Duodenal mucosa (tissue), 2 donors: ENCODE results near the gene CALN1.

Experiments
- H3K27ac ChIP-seq: one replicate; pipeline ENCODE4 v1.7.0; 2013; ENCODE audit warnings: low read depth, low read length
- H3K27me3 ChIP-seq, 2 donors: one replicate each; pipeline ENCODE4 v1.7.0; 2013; ENCODE audit warnings: low read length in 2 of 2, control low read depth in 1 of 2; ENCODE audit not compliant: insufficient read depth in 2 of 2, control insufficient read depth in 1 of 2
- H3K36me3 ChIP-seq, 2 donors: one replicate each; pipeline ENCODE4 v1.7.0; 2013; ENCODE audit warnings: low read length in 2 of 2, control low read depth in 1 of 2; ENCODE audit not compliant: insufficient read depth in 2 of 2, control insufficient read depth in 1 of 2
- H3K4me1 ChIP-seq, 2 donors: one replicate each; pipeline ENCODE4 v1.7.0; 2013; ENCODE audit warnings: low read length in 2 of 2, control low read depth in 1 of 2; ENCODE audit not compliant: insufficient read depth in 2 of 2, control insufficient read depth in 1 of 2
- H3K4me3 ChIP-seq, 2 donors: one replicate each; pipeline ENCODE4 v1.7.0; 2013; ENCODE audit warnings: low read length in 2 of 2, low read depth in 1 of 2
- H3K9ac ChIP-seq, 2 donors: one replicate each; pipeline ENCODE4 v1.7.0; 2013; ENCODE audit warnings: low read length in 2 of 2, low read depth in 1 of 2
- H3K9me3 ChIP-seq, 2 donors: one replicate each; pipeline ENCODE4 v1.7.0; 2013; ENCODE audit warnings: low read length in 2 of 2, control low read depth in 1 of 2; ENCODE audit not compliant: control insufficient read depth in 1 of 2

The CALN1 gene

DNA sequence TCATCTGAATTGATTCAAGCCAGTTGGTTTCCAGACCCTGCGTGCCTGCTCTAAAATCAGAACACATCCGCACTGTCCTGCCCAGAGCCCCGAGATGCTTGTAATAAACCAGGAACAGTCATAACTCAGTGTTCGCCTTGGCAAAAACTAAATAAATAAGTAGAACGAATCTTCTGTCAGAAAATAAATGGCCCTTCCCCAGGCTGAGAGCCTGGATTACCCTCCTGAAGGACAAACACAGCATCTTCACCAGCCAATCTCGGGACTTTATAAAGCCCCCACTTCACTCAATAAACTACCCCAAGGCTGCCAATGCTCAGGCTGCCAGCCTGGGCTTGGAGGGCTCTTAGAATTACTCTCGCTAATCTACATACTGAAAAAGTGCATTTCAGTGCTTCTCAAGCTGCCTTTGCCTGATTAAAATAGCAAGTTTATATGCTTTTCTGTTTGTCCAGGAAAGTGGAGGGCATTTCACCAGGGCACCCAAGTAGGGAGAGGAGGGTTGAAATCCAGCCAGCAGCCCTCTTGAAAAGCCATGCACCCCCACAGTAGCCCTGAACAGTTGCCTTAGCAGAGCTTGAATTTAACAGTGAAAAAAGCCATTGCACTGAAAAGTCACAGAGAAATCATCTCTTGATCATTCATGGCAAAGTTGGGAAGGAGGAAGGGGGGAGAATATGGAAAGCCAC is 136.6 kb downstream of the CALN1 start:
- no peak overlapping the region for H3K4me3 ChIP-seq
- no peaks in the 10 kb centered on the region for H3K4me1 ChIP-seq
- no peak overlapping the region for H3K9ac ChIP-seq
- no peaks in the 10 kb centered on the region for H3K27me3 ChIP-seq
- H3K27ac ChIP-seq = no peak overlapping the region
- no peaks in the 10 kb centered on the region for H3K36me3 ChIP-seq
- H3K9me3 ChIP-seq = peaks cover 17 to 26% of the 10 kb centered on the region in 2 donors

GRCh38 chr7:72272479-72272878 is 139.7 kb downstream of the CALN1 start:
- Histone ChIP-seq H3K9me3 (peaks cover 13 to 14% of the 10 kb centered on the region in 2 donors), H3K9ac (no peak overlapping the region), H3K27ac (no peak overlapping the region), H3K27me3 (no peaks in the 10 kb centered on the region), H3K4me3 (no peak overlapping the region), H3K4me1 (no peaks in the 10 kb centered on the region), H3K36me3 (no peaks in the 10 kb centered on the region)

GRCh38 chr7:72268796-72269195 is 143.3 kb downstream of the CALN1 start:
- Histone ChIP-seq H3K36me3 (no peaks in the 10 kb centered on the region), H3K9ac (no peak overlapping the region), H3K4me3 (no peak overlapping the region), H3K4me1 (no peaks in the 10 kb centered on the region), H3K9me3 (peaks cover 4 to 5% of the 10 kb centered on the region in 2 donors), H3K27me3 (no peaks in the 10 kb centered on the region), H3K27ac (no peak overlapping the region)

DNA sequence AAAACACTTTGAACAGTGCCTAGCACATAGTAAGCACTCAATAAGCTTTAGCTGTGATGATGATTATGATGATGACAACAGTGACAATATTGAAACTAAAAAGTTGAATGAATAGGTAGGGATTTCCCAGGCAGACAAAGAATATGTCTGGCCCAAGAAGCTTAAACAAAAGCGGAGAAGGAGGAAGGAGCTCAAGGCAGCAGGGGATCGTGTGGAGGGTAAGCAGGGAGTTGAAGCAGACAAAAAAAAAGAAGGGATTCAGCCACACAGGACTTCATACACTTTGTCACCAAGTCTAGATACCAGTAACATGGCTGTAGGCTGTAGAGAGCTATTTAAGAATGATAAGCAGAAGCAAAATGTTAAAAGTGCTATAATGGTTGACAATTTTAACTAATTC is 144.0 kb downstream of the CALN1 start:
- no peak overlapping the region for H3K9ac ChIP-seq
- no peak overlapping the region for H3K27ac ChIP-seq
- no peaks in the 10 kb centered on the region for H3K4me1 ChIP-seq
- H3K27me3 ChIP-seq = no peaks in the 10 kb centered on the region
- H3K9me3 ChIP-seq = peaks cover 4 to 5% of the 10 kb centered on the region in 2 donors
- H3K4me3 ChIP-seq = no peak overlapping the region
- no peaks in the 10 kb centered on the region for H3K36me3 ChIP-seq

GRCh38 chr7:72267291-72267800 is 144.8 kb downstream of the CALN1 start:
- Histone ChIP-seq H3K9me3 (peaks cover 2 to 5% of the 10 kb centered on the region in 2 donors), H3K27ac (no peak overlapping the region), H3K9ac (no peak overlapping the region), H3K4me1 (no peaks in the 10 kb centered on the region), H3K4me3 (no peak overlapping the region), H3K36me3 (no peaks in the 10 kb centered on the region), H3K27me3 (no peaks in the 10 kb centered on the region)

- Histone ChIP-seq H3K27ac (no peak overlapping the region), H3K4me1 (no peaks in the 10 kb centered on the region), H3K27me3 (no peaks in the 10 kb centered on the region), H3K4me3 (no peak overlapping the region), H3K9me3 (peaks cover 2 to 5% of the 10 kb centered on the region in 2 donors), H3K36me3 (no peaks in the 10 kb centered on the region), H3K9ac (no peak overlapping the region)
Measured at GRCh38 chr7:72266771-72267170, 145.4 kb downstream of the CALN1 start.

- H3K9ac ChIP-seq = no peak overlapping the region
- no peak overlapping the region for H3K4me3 ChIP-seq
- no peaks in the 10 kb centered on the region for H3K36me3 ChIP-seq
- peaks cover 0 to 2% of the 10 kb centered on the region in 2 donors for H3K9me3 ChIP-seq
- no peaks in the 10 kb centered on the region for H3K27me3 ChIP-seq
- no peaks in the 10 kb centered on the region for H3K4me1 ChIP-seq
- no peak overlapping the region for H3K27ac ChIP-seq
Measured at GRCh38 chr7:72265071-72265904, 146.8 kb downstream of the CALN1 start.

DNA sequence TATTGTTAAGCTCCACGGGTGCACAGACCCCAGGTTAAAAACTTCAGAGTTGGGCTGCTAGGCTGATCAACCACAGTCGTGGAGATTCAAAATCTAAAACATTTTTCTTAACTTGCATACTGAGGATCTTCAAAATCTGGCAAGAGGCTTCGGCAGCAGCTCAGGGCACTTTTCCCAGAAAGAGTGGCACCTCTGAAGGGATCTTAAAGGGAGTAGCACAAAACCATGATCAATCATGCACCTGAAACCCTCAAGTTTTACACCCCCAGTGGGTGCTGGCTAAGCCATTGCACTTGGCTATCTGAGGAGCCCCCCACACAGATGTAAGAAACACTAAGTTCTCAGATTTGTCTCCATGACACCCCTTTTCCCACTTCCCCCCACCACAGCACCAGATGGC is 151.7 kb downstream of the CALN1 start:
- H3K9ac ChIP-seq = no peak overlapping the region
- H3K27ac ChIP-seq = no peak overlapping the region
- no peaks in the 10 kb centered on the region for H3K36me3 ChIP-seq

GRCh38 chr7:72258074-72258473 is 154.1 kb downstream of the CALN1 start:
- Histone ChIP-seq H3K4me1 (no peaks in the 10 kb centered on the region), H3K9ac (no peak overlapping the region), H3K36me3 (no peaks in the 10 kb centered on the region), H3K27me3 (no peaks in the 10 kb centered on the region), H3K27ac (no peak overlapping the region), H3K4me3 (no peak overlapping the region), H3K9me3 (peaks cover 0 to 7% of the 10 kb centered on the region in 2 donors)

More for the DNA sequence above, 151.7 kb downstream of the CALN1 start:
- Histone ChIP-seq H3K4me1 (no peaks in the 10 kb centered on the region), H3K9me3 (peaks cover 0 to 7% of the 10 kb centered on the region in 2 donors), H3K27me3 (no peaks in the 10 kb centered on the region), H3K4me3 (no peak overlapping the region)

DNA sequence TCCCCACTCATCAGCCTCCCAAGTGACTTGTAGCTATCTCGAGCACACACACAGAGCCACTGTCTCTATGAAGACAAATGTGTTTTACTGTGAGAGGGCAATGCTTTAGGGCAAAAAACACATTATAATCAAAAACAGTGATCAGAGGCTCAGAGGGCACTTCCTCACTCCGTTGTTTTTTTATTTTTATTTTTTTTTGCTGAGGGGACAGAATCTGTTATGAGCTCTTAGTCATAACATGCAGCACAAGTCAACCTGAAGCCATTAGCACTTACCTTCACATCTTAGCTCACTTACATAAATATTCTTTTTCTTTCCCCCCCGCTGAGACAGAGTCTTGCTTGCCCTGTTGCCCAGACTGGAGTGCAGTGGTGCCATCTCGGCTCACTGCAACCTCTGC is 157.7 kb downstream of the CALN1 start:
- Histone ChIP-seq H3K4me3 (no peak overlapping the region), H3K4me1 (no peaks in the 10 kb centered on the region), H3K27ac (no peak overlapping the region), H3K9me3 (peaks cover 0 to 5% of the 10 kb centered on the region in 2 donors), H3K27me3 (no peaks in the 10 kb centered on the region), H3K9ac (no peak overlapping the region), H3K36me3 (no peaks in the 10 kb centered on the region)
